Motor neuron (in vitro differentiated cells): ENCODE data around the gene NOL6. TPM values are rescaled to one million over a fixed set of nuclear protein-coding genes. Genes with fewer than 3 reads are reported as not detected.
"Not testable (repeated sequence)": the region's sequence is repeated elsewhere in the genome, so short reads cannot be mapped to it uniquely, and the experiment has no call there.

Experiments used
- ATAC-seq, 8 experiments: fragments of 200-7000 bp; cut with Tn5 transposase; replicated peaks in 6 of 8; 2 replicates each; pipeline ENCODE4 v1.8.0; 2021; ENCODE audit warnings: mild to moderate bottlenecking in 8 of 8, moderate library complexity in 8 of 8
- H3K27ac ChIP-seq, 2 donors: fragments of 250-450 bp; sonication (Bioruptor Pico); 2 replicates each; pipeline ENCODE4 v1.9.0; 2021; ENCODE audit warnings: antibody characterized with exemption in 2 of 2, mild to moderate bottlenecking in 2 of 2, moderate library complexity in 1 of 2
- H3K4me1 ChIP-seq, 2 donors: fragments of 250-450 bp; sonication (Bioruptor Pico); replicated peaks in 1 of 2; 2 replicates each; pipeline ENCODE4 v1.6.1; 2021; ENCODE audit warnings: antibody characterized with exemption in 2 of 2, mild to moderate bottlenecking in 2 of 2, moderate library complexity in 1 of 2
- H3K4me3 ChIP-seq, 5 donors: fragments of 250-450 bp; sonication (Bioruptor Pico); 2 replicates each; pipeline ENCODE4 v1.9.0; 2021; ENCODE audit warnings: antibody characterized with exemption in 5 of 5, mild to moderate bottlenecking in 5 of 5, moderate library complexity in 4 of 5
- WGBS, 10 experiments: fragments of 450-650 bp; shearing (Covaris generic); methylation state at CpG; one replicate each; pipeline ENCODE4 v1.0.0; 2022; 5-methylcytosine and 5-hydroxymethylcytosine counted together
- in situ Hi-C, 9 experiments: fragments of 400-800 bp; cut with MboI; loops; one replicate each; pipeline ENCODE4 v1.15.0; 2021; ENCODE audit warnings: low sequenced_read_pairs in 9 of 9, low pct_unique_long_range_greater_than_20kb in 2 of 9; ENCODE audit not compliant: unreplicated experiment in 9 of 9
- total RNA-seq, 8 experiments: library from RNA; unstranded; fragments of 300-600 nt; gene quantifications; 2 replicates each; pipeline versions ENCODE4 v1.2.3 to v1.2.4, GENCODE V29; 2022

Gene NOL6
- total RNA-seq, 8 experiments from 2014 or later, result 15.5 to 55.1 (median 26.3) TPM

DNA sequence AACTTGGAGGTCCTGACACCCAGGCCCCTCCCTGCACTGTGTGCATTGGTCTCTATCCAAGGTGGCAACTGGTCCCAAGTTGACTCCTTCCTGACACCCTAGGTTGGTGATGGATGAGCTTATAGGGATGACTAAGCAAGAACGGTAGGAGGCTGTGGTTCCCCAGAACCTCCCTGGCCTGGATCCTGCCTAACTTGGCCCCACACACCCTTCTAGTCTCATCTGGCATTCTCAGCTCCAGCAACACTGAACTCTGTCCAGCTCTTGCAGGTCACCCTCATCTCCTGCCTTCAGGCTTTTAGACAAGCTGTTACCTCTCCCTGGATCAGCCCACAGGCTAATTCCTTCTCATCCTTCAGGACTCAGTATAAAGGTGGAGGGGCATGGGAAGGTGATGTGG, 42.8 kb downstream of the NOL6 start:
- Histone ChIP-seq H3K27ac (no peak overlapping the region), H3K4me3 (no peak overlapping the region), H3K4me1 (no peaks in the 10 kb centered on the region)
- peak in 2 of 8 experiments; percentile 20 to 49 for ATAC-seq
- in situ Hi-C loops, result no loop called here
- 40 to 80% methylated on average over 1 of the region's 1 CpG; no CpG with 5 or more reads in 8 of the 10 experiments for WGBS, 10 experiments

DNA sequence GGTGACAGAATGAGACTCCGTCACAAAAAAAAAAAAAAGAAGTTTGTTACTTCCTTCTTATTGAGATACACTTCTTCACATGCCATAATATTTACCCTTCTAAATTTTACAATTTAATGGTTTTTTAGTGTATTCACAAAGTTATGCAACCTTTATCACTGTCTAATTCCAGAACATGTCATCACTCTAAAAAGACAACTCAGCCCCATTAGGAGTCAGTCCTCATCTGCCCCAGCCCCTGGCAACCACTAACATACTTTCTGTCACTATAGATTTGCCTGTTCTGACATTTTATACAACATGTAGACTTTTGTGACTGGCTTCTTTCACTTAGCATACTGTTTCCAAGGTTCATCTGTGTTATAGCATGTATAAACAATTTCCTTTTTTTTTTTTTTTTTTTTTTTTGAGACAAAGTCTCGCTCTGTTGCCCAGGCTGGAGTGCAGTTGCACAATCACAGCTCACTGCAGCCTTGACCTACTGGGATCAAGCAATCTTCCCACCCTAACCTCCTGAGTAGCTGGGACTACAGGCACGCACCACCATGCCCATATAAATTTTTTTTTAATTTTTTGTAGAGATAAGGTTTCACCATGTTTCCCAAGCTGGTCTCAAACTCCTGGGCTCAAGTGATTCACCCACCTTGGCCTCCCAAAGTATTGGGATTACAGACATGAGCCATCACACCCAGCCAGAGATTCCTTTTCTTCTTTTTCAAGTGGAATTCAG, 44.3 kb downstream of the NOL6 start:
- in situ Hi-C loops, result no loop called here
- no peak overlapping the region for H3K4me3 ChIP-seq
- 60 to 100% (median 88%) methylated on average over 1 to 3 of the region's 3 CpGs; no CpG with 5 or more reads in 2 of the 10 experiments for WGBS, 10 experiments
- H3K4me1 ChIP-seq, result no peaks in the 10 kb centered on the region
- ATAC-seq, result peak in 2 of 8 experiments; percentile 16 to 18
- no peak overlapping the region for H3K27ac ChIP-seq

DNA sequence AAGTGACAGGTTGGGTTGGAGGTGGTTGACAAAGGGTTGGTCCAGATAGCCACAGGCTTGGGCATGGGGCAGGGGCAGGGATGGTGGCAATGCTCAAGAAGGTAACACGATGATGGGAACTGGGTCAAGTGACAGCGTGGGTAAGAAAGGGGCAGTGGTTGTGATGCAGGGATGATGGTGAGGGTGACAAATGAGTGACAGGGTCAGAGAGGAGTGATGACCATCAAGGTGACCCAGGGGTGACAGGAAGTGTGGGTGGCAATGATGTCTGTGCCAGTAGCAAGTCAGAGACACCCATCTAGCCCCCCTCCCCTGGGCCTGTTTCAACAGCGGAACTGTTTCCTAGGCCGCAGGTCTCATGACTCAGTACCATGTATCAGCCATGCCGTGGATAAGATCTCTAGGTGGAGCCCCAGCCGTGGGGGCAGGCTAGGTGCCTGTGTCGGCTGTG, 46.9 kb downstream of the NOL6 start:
- WGBS, 10 experiments, result 60 to 100% (median 93%) methylated on average over 1 to 7 of the region's 7 CpGs; no CpG with 5 or more reads in 2 of the 10 experiments
- no peak for ATAC-seq
- Histone ChIP-seq H3K4me1 (no peaks in the 10 kb centered on the region), H3K4me3 (no peak overlapping the region), H3K27ac (no peak overlapping the region)
- in situ Hi-C loops, result no loop called here

DNA sequence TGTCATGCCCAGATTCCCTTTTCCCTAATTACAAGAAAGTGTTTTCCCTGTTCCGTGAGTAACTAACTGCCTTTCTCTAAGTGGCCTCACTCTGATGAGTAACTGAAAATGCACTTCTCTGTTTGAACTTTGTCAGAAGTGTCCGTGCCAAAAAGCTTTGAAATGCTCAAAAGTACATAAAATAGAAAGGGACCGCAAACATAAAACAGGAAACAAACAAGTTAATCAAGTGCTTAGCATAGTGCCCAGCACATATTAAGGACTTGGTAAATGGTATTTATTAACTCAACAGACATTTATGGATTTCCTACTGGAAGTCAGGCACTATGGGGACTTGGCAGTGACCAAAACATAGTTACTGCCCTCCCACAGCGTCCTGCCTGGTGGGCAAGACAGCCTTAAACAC, 48.6 kb downstream of the NOL6 start:
- no peak overlapping the region for H3K27ac ChIP-seq
- ATAC-seq, result peak in 1 of 8 experiments; percentile 32
- 63 to 100% (median 87%) methylated on average over 1 to 4 of the region's 4 CpGs for WGBS, 10 experiments
- in situ Hi-C loops, result no loop called here
- H3K4me3 ChIP-seq, result no peak overlapping the region
- H3K4me1 ChIP-seq, result no peaks in the 10 kb centered on the region

DNA sequence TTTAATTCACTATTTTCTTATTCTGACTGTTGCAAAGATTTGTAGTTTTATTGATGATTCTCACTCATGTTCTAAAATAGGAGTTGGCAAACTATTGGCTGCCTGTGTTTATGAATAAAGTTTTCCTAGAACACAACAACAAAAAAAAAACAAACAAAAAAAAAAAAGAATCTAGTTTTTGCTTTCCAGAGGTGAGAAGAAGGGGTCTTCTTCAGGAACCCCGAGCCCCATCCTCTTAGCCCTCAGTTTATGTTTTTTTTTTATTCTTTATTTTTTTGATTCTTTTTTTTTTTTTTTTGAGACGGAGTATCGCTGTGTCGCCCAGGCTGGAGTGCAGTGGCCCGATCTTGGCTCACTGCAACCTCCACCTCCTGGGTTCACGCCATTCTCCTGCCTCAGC, 49.2 kb downstream of the NOL6 start:
- H3K4me3 ChIP-seq, in situ Hi-C loops, H3K27ac ChIP-seq, H3K4me1 ChIP-seq, ATAC-seq: not testable (repeated sequence)
- WGBS, 10 experiments, result 72 to 100% (median 95%) methylated on average over 2 to 6 of the region's 6 CpGs; no CpG with 5 or more reads in 4 of the 10 experiments

DNA sequence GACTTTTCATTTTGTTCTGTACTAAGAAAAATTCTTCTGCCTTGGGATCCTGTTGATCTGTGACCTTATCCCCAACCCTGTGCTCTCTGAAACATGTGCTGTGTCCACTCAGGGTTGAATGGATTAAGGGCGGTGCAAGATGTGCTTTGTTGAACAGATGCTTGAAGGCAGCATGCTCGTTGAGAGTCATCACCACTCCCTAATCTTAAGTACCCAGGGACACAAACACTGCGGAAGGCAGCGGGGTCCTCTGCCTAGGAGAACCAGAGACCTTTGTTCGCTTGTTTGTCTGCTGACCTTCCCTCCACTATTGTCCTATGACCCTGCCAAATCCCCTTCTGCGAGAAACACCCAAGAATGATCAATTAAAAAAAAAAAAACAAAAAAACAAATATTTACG, 49.7 kb downstream of the NOL6 start:
- in situ Hi-C loops, result not testable (repeated sequence)
- 80 to 92% methylated on average over 1 to 2 of the region's 7 CpGs; no CpG with 5 or more reads in 8 of the 10 experiments for WGBS, 10 experiments

DNA sequence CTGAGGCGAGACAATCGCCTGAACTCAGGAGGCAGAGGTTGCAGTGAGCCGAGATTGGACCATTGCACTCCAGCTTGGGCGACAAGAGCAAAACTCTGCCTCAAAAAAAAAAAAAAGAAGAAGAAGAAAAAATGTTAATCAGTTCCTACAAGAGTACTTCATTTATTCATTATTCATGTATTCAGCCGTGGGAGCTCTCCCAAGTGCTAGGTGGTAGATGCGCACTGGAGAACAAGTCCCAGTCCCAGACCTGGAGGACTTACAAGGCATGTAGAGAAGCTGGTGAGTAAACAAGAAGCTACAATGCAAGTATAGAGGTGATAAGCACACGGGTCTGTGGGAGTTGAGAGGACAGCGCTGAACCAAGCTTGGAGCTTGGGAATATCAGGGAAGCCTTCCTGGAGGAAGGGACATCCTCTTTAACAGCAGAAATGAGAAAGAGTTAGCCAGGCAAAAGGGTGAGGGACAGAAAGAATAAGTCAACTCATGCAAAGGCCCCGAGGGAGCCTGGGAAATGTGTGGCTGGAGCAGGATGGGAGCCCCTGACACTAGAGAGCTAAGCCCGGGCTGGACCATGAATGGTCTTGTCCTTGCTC, 53.9 kb downstream of the NOL6 start:
- peak in 3 of 8 experiments; percentile 64 to 79 (median 79) for ATAC-seq
- WGBS, 10 experiments, result 49 to 96% (median 67%) methylated on average over 1 to 6 of the region's 10 CpGs
- H3K27ac ChIP-seq, result no peak overlapping the region
- no peaks in the 10 kb centered on the region for H3K4me1 ChIP-seq
- no peak overlapping the region for H3K4me3 ChIP-seq
- in situ Hi-C loops, result no loop called here

More for the DNA sequence above, 49.7 kb downstream of the NOL6 start:
- H3K4me3 ChIP-seq, H3K27ac ChIP-seq, H3K4me1 ChIP-seq, ATAC-seq: not testable (repeated sequence)

DNA sequence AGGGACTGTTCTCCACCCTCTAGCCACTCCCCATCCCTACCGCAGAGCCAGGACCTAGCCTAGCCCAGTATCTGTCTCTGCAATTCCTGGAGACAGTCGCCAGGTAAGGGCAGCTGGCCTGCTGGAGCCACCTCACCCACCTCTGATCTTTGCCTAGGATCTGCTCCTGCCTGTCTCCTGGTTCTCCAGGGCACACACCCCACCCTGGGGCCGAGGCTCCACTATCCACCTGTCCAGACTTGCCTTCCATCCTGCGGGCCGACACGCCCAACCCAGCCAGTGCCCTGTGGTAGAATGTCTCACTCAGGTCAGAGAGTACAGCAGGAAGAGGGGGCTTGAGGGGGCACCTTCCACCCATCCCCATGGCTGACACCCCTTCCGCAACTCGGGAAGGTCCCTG, 55.6 kb downstream of the NOL6 start:
- 0 to 100% (median 79%) methylated on average over 1 to 4 of the region's 8 CpGs; no CpG with 5 or more reads in 6 of the 10 experiments for WGBS, 10 experiments
- ATAC-seq, result no peak
- H3K27ac ChIP-seq, result no peak overlapping the region
- in situ Hi-C loops, result no loop called here
- no peaks in the 10 kb centered on the region for H3K4me1 ChIP-seq
- no peak overlapping the region for H3K4me3 ChIP-seq

DNA sequence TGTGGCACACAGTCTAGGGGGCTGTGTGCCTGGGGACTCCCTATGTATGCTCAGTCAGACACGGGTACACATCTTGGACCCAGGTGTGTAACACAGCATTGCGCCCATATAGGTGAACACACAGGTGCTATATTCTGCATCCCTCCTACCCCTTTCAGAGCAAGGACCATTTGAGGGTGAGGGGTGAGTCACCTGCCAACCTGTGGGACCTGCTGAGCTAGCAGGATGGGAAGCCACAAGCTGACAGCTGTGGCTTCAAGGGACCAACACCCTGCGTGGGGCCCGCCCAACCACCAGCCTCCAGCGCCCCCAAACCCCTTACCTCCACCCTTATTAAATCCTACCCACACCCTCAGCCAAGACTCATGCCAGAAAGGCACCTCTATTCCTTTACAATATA, 56.7 kb downstream of the NOL6 start:
- in situ Hi-C loops, result no loop called here
- Histone ChIP-seq H3K4me1 (no peaks in the 10 kb centered on the region), H3K4me3 (no peak overlapping the region), H3K27ac (no peak overlapping the region)
- 62% methylated on average over 4 of the region's 5 CpGs; no CpG with 5 or more reads in 9 of the 10 experiments for WGBS, 10 experiments
- ATAC-seq, result no peak

DNA sequence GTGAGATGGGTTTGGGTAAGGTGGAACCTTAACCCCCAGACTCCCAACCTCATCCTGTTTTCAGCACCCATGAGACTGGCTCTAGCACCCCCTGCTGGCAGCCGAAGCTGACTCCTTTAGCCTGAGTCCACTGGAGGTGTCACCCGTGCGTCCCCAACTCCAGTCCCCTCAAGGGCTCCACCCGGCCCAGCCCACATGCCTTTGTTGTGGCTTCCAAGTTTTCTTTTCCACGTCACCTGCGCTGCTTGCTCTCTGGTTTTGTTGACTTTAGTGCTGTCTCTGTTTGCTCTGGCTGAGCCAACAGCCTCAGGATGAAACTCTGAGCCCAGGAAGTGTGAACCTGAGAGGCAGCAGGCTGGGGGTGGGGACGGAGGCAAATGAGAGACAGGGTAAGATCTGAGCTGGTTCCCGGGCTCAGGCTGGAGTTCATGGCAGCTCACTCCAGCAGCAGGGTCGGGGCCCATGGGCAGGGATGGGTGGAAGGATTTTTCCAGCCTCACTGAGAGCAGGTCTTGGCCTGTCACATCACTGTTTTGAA, 58.2 kb downstream of the NOL6 start:
- no peak overlapping the region for H3K27ac ChIP-seq
- in situ Hi-C loops, result no loop called here
- no peak overlapping the region for H3K4me3 ChIP-seq
- no peaks in the 10 kb centered on the region for H3K4me1 ChIP-seq
- ATAC-seq, result peak; percentile 23 to 91 (median 57)
- 11 to 71% (median 47%) methylated on average over 1 to 6 of the region's 9 CpGs; no CpG with 5 or more reads in 4 of the 10 experiments for WGBS, 10 experiments

DNA sequence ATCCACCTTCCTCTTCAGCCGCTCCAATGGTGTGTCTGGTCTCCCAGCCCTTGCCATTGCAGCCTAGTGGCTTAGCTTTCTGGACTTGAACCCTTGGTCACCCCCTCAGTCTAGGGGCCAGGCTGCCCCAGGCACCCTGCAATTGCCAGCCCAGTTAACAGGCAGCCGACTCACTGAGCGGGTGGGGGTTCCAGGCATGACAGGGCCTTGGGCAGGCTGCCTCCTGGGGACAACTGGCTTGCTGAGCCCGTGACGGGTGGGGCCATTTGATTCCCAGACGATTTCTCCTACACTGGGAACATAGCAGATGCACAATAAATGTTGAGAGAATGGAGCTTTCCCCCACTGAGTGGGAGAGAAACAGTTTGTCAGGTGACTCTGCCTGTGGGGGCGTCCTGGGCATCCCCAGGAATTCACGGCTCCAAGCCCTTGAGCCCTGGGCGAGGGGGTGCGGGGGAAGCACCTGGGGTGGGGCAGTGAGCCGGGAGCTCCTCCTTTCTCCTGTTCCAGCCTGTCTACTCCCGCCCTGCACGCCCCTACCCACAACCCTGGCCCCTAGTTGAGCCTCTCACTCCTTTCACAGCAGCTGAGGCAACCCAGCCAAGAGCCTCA, 58.7 kb downstream of the NOL6 start:
- H3K27ac ChIP-seq, result no peak overlapping the region
- ATAC-seq, result peak in 2 of 8 experiments; percentile 36 to 58

DNA sequence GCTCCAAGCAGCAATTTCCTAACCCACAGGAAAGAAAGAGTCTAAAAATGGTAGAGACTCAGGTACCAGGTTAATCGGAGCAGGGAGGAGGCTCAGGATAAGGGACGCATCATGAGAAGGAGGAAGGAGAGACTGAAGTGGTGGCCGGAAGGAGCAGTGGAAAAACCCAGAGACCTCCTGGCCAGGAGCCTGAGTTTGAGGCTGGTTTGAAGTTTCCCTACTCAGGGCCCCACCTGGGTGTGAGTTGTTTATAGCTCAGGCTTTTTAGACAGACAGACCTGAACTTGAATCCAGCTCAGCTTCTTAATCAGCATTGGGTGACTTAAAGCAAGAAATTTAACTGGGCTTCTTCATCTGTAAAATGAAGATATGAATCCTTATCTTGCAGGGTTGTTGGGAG, 59.5 kb downstream of the NOL6 start:
- no peak overlapping the region for H3K4me3 ChIP-seq
- in situ Hi-C loops, result no loop called here
- no peaks in the 10 kb centered on the region for H3K4me1 ChIP-seq
- H3K27ac ChIP-seq, result no peak overlapping the region
- 45 to 94% (median 78%) methylated on average over 1 to 3 of the region's 3 CpGs; no CpG with 5 or more reads in 4 of the 10 experiments for WGBS, 10 experiments
- ATAC-seq, result no peak

More for the DNA sequence above, 58.7 kb downstream of the NOL6 start:
- Histone ChIP-seq H3K4me1 (no peaks in the 10 kb centered on the region), H3K4me3 (no peak overlapping the region)
- WGBS, 10 experiments, result 8 to 100% (median 83%) methylated on average over 1 to 6 of the region's 13 CpGs; no CpG with 5 or more reads in 5 of the 10 experiments
- in situ Hi-C loops, result no loop called here
